Body of pancreas (tissue), 4 donors: ENCODE data around the gene ARAP2. TPM values are rescaled to one million over a fixed set of nuclear protein-coding genes. Genes with fewer than 3 reads are reported as not detected.
A peak's percentile ranks its signal among the peaks of the same experiment; 100 is the strongest.

Experiments used
- ATAC-seq: fragments of 150-250 bp; one replicate; pipeline ENCODE4 v1.9.1; 2016
- DNase-seq, 4 donors: peaks; one replicate each; pipeline ENCODE4 v3.0.0-alpha.2; 2019
- H3K27ac ChIP-seq, 4 donors: fragments of 200-600 bp; sonication (generic); 1 replicate in 3 of 4; 2 replicates in 1 of 4; pipeline versions ENCODE4 v1.5.1 to v1.6.1; 2016 to 2019; ENCODE audit warnings: mild to moderate bottlenecking in 1 of 4, mixed read lengths in 1 of 4, moderate library complexity in 1 of 4
- H3K27me3 ChIP-seq, 2 donors: fragments of 200-600 bp; sonication (generic); one replicate each; pipeline ENCODE4 v1.6.0; 2016; ENCODE audit warnings: mild to moderate bottlenecking in 1 of 2
- H3K36me3 ChIP-seq, 2 donors: fragments of 200-600 bp; sonication (generic); replicated peaks in 1 of 2; 2 replicates each; pipeline ENCODE4 v1.5.1; 2016; ENCODE audit warnings: low read depth in 2 of 2; ENCODE audit not compliant: insufficient read depth in 1 of 2
- H3K4me1 ChIP-seq: fragments of 200-600 bp; sonication (generic); one replicate; pipeline ENCODE4 v1.6.0; 2016
- H3K4me3 ChIP-seq, 2 donors: fragments of 200-600 bp; sonication (generic); 1 replicate in 1 of 2; 2 replicates in 1 of 2; pipeline ENCODE4 v1.5.1; 2016 to 2019
- H3K9me3 ChIP-seq, 3 donors: fragments of 200-600 bp; sonication (generic); 1 replicate in 2 of 3; 2 replicates in 1 of 3; pipeline ENCODE4 v1.5.1; 2016
- POLR2A ChIP-seq, 3 donors: fragments of 450-650 bp; IDR thresholded peaks; one replicate each; pipeline ENCODE4 v1.6.1; 2016; ENCODE audit warnings: antibody characterized with exemption in 3 of 3, mild to moderate bottlenecking in 2 of 3
- WGBS, 2 donors: methylation state at CpG; one replicate each; pipeline ENCODE4 v1.1.5; 2017; 5-methylcytosine and 5-hydroxymethylcytosine counted together
- intact Hi-C: fragments of 100-400 bp; cut with DNase I; formaldehyde crosslinking; loops from one replicate; pipeline ENCODE4 v1.15.1; 2023
- total RNA-seq, 2 donors: library from RNA; depleted of rRNA; stranded (reverse); fragments of >200 nt; gene quantifications; one replicate each; pipeline ENCODE4 v1.1.0, GENCODE V29; 2016
- TF ChIP-seq, protein P1 (sequence below), 7 experiments: fragments of 450-650 bp in 4 of 7; fragments of 200-600 bp in 3 of 7; sonication (generic) in 3 of 7; IDR thresholded peaks; one replicate each; pipeline ENCODE4 v1.5.1; 2016 to 2019; ENCODE audit warnings: antibody characterized with exemption in 7 of 7

Gene ARAP2
- total RNA-seq, 2 donors from 2014 or later, result 12.5 to 14.3 TPM

DNA sequence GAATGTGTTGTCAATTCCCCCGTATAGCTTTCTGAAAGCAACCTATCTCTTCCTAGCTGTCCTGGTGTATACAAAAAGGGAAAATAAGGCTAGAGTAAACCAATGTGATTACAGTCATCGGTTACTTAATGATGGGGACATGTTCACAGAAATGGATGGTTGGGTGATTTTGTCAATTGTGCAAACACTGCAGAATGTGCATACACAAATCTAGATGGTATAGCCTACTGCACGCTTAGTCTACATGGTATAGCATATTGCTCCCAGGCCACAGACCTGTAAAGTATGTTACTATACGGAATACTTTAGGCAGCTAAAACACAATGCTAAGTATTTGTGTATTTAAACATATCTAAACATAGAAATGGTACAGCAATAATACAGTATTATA is 42.2 kb upstream of the ARAP2 start:
- Histone ChIP-seq H3K27ac (no peak overlapping the region), H3K9me3 (no peaks in the 10 kb centered on the region), H3K36me3 (no peaks in the 10 kb centered on the region), H3K27me3 (no peaks in the 10 kb centered on the region), H3K4me3 (no peak overlapping the region), H3K4me1 (no peaks in the 10 kb centered on the region)
- TF ChIP-seq, protein P1, sequence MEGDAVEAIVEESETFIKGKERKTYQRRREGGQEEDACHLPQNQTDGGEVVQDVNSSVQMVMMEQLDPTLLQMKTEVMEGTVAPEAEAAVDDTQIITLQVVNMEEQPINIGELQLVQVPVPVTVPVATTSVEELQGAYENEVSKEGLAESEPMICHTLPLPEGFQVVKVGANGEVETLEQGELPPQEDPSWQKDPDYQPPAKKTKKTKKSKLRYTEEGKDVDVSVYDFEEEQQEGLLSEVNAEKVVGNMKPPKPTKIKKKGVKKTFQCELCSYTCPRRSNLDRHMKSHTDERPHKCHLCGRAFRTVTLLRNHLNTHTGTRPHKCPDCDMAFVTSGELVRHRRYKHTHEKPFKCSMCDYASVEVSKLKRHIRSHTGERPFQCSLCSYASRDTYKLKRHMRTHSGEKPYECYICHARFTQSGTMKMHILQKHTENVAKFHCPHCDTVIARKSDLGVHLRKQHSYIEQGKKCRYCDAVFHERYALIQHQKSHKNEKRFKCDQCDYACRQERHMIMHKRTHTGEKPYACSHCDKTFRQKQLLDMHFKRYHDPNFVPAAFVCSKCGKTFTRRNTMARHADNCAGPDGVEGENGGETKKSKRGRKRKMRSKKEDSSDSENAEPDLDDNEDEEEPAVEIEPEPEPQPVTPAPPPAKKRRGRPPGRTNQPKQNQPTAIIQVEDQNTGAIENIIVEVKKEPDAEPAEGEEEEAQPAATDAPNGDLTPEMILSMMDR (IDR thresholded peaks at IDR 0.05), result no peak
- no peak for TF ChIP-seq POLR2A (IDR thresholded peaks at IDR 0.05)
- DNase-seq, result no peak
- no peak for ATAC-seq
- WGBS, 2 donors, result 82 to 85% methylated on average over 4 of the region's 4 CpGs
- intact Hi-C loops, result no loop called here

GRCh38 chr4:36285784-36286480 is 41.6 kb upstream of the ARAP2 start:
- intact Hi-C loops, result no loop called here
- DNase-seq (peak in 1 of 4 donors; percentile 8), ATAC-seq (no peak)
- Histone ChIP-seq H3K9me3 (no peaks in the 10 kb centered on the region), H3K36me3 (no peaks in the 10 kb centered on the region), H3K4me1 (no peaks in the 10 kb centered on the region), H3K4me3 (no peak overlapping the region), H3K27ac (no peak overlapping the region), H3K27me3 (no peaks in the 10 kb centered on the region)
- TF ChIP-seq POLR2A (IDR thresholded peaks at IDR 0.05), result no peak
- TF ChIP-seq, protein P1 (IDR thresholded peaks at IDR 0.05), result no peak
- WGBS, 2 donors, result 73 to 75% methylated on average over 6 of the region's 6 CpGs

- no peaks in the 10 kb centered on the region for H3K4me1 ChIP-seq
- 59 to 79% methylated on average over 2 of the region's 2 CpGs for WGBS, 2 donors
- DNase-seq, result no peak
- H3K36me3 ChIP-seq, result no peaks in the 10 kb centered on the region
- no peak for ATAC-seq
- no peaks in the 10 kb centered on the region for H3K9me3 ChIP-seq
- no peak for TF ChIP-seq POLR2A (IDR thresholded peaks at IDR 0.05)
- TF ChIP-seq, protein P1 (IDR thresholded peaks at IDR 0.05), result no peak
- intact Hi-C loops, result no loop called here
- H3K4me3 ChIP-seq, result no peak overlapping the region
- H3K27ac ChIP-seq, result no peak overlapping the region
- no peaks in the 10 kb centered on the region for H3K27me3 ChIP-seq
Measured at GRCh38 chr4:36283912-36284465, 39.7 kb upstream of the ARAP2 start.

DNA sequence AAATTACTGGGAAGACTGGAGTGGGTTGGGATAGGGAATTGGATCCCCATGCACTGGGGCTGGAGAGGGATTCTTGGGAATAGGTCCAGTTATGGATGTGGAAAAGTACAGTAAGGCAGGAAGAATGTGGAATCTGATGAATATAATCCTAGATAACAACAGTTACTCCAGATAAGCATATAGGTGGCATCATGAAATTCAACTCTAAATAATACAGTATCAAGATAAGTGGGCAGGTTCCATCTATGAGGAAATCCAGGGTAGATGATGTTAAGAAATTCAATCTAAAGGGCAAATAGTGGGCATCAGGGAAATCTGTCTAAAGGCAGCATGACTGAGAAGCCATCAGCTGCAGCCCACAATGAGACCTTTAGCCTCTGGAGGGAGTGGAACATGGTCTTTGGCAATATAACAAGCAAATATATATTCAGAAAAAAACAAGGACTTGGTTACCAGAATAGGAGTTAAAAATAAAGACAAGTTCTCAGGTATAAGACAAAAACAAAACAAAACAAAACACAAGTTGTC is 38.3 kb upstream of the ARAP2 start:
- TF ChIP-seq POLR2A (IDR thresholded peaks at IDR 0.05), result no peak
- TF ChIP-seq, protein P1 (IDR thresholded peaks at IDR 0.05), result no peak
- DNase-seq (no peak), ATAC-seq (no peak)
- Histone ChIP-seq H3K36me3 (no peaks in the 10 kb centered on the region), H3K27me3 (no peaks in the 10 kb centered on the region), H3K27ac (no peak overlapping the region), H3K4me1 (no peaks in the 10 kb centered on the region), H3K4me3 (no peak overlapping the region), H3K9me3 (no peaks in the 10 kb centered on the region)
- intact Hi-C loops, result no loop called here
